Epithelial cell of esophagus (primary cell): ENCODE measurements around the gene RNF166.

Experiments used
- DNase-seq: peaks from one replicate; pipeline ENCODE4 v3.0.0; 2010; ENCODE audit warnings: low read depth
- H3K4me3 ChIP-seq: 2 replicates; pipeline ENCODE4 v1.5.1; 2011; ENCODE audit warnings: mild to moderate bottlenecking, low read length, control low read depth
- TF ChIP-seq, protein P1 (sequence below): IDR thresholded peaks from 2 replicates; pipeline ENCODE4 v1.5.1; 2011; ENCODE audit warnings: low read depth, mild to moderate bottlenecking, low read length, control low read depth, inconsistent platforms; ENCODE audit not compliant: insufficient read depth; ENCODE audit errors: missing control alignments

The RNF166 gene

DNA sequence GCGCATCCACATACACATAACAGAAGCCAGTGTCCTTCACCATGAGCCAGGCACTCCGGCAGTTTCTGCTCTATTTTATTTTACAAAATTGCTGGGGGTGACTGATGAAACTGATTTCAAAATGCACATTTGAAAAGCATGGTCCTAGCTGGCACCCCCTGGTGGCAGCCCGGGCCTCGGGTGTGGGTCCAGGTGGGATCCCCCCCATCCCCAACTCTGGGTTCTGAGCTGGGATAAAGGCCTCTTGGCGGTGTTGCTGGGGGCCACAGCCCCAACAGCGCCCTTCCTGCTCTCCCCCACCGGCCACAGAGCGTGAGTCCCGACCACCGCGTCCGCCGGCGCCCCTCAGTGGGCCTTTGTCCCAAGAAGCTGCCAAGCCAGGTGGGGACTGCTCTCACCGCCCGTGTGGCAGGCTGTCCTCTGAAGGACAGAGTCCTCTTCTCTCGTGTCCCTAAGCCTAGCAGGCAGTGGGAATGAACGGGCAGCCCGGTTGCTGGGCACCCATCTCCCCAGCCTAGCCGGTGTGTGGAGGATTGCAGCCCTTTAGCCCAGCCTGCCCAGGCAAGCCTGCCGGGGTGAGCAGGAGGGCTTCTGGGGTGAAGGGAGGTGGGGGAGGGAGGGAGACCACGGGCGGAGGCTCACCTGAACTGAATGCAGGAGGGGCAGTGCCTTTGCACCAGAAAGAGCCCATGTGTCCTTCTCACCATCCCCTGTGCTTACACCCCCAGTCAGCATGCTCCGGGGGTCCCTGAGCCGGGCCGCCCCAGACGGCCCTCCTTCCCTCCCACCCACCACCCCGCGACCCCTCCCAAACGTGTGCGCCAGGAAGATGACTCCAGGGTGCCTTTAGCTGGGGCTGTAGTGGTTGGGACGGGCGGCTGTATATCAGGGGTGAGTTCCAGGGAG, 20.8 kb downstream of the RNF166 start:
- peak; percentile 67 for DNase-seq
- TF ChIP-seq, protein P1, sequence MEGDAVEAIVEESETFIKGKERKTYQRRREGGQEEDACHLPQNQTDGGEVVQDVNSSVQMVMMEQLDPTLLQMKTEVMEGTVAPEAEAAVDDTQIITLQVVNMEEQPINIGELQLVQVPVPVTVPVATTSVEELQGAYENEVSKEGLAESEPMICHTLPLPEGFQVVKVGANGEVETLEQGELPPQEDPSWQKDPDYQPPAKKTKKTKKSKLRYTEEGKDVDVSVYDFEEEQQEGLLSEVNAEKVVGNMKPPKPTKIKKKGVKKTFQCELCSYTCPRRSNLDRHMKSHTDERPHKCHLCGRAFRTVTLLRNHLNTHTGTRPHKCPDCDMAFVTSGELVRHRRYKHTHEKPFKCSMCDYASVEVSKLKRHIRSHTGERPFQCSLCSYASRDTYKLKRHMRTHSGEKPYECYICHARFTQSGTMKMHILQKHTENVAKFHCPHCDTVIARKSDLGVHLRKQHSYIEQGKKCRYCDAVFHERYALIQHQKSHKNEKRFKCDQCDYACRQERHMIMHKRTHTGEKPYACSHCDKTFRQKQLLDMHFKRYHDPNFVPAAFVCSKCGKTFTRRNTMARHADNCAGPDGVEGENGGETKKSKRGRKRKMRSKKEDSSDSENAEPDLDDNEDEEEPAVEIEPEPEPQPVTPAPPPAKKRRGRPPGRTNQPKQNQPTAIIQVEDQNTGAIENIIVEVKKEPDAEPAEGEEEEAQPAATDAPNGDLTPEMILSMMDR, result peak; percentile 70
- peak overlapping the region; percentile 46 for H3K4me3 ChIP-seq

GRCh38 chr16:88684569-88685155, 21.5 kb downstream of the RNF166 start:
- no peak for DNase-seq
- no peak overlapping the region for H3K4me3 ChIP-seq
- TF ChIP-seq, protein P1, result no peak

- no peak overlapping the region for H3K4me3 ChIP-seq
- TF ChIP-seq, protein P1, result no peak
- no peak for DNase-seq
These were observed 24.3 kb downstream of the RNF166 start for GRCh38 chr16:88681709-88682451.

GRCh38 chr16:88681084-88681680, 25.0 kb downstream of the RNF166 start:
- no peak overlapping the region for H3K4me3 ChIP-seq
- DNase-seq, result peak; percentile 66
- TF ChIP-seq, protein P1, result peak; percentile 65

- no peak for DNase-seq
- TF ChIP-seq, protein P1, result no peak
- H3K4me3 ChIP-seq, result no peak overlapping the region
These were observed 25.6 kb downstream of the RNF166 start for GRCh38 chr16:88680554-88681083.

GRCh38 chr16:88678224-88678979, 27.8 kb downstream of the RNF166 start:
- no peak for DNase-seq
- no peak overlapping the region for H3K4me3 ChIP-seq
- TF ChIP-seq, protein P1, result no peak
